Breast epithelium (tissue), 4 donors: ENCODE data around the gene SELE. TPM values are rescaled to one million over a fixed set of nuclear protein-coding genes. Genes with fewer than 3 reads are reported as not detected.

Source experiments
- DNase-seq, 2 donors: peaks; one replicate each; pipeline ENCODE4 v3.0.0-alpha.2; 2019; ENCODE audit warnings: low spot score in 2 of 2
- H3K27ac ChIP-seq, 2 donors: fragments of 200-600 bp; sonication (generic) in 1 of 2; one replicate each; pipeline ENCODE4 v1.5.1; 2016 to 2019; ENCODE audit warnings: mild to moderate bottlenecking in 1 of 2
- H3K27me3 ChIP-seq, 2 donors: fragments of 200-600 bp; sonication (generic) in 1 of 2; one replicate each; pipeline versions ENCODE4 v1.5.1 to v1.6.0; 2017 to 2019; ENCODE audit warnings: control low read depth in 1 of 2, mild to moderate bottlenecking in 1 of 2
- H3K36me3 ChIP-seq: fragments of 200-600 bp; one replicate; pipeline ENCODE4 v1.5.1; 2019
- H3K4me1 ChIP-seq, 2 donors: fragments of 200-600 bp; sonication (generic); one replicate each; pipeline ENCODE4 v1.5.1; 2016 to 2019; ENCODE audit warnings: control low read depth in 1 of 2
- H3K4me3 ChIP-seq, 3 donors: fragments of 200-600 bp; sonication (generic); 1 replicate in 2 of 3; 2 replicates in 1 of 3; pipeline ENCODE4 v1.5.1; 2016 to 2019; ENCODE audit warnings: mild to moderate bottlenecking in 3 of 3, moderate library complexity in 2 of 3
- H3K9me3 ChIP-seq, 2 donors: fragments of 200-600 bp; sonication (generic) in 1 of 2; one replicate each; pipeline ENCODE4 v1.5.1; 2016 to 2019; ENCODE audit warnings: control low read depth in 1 of 2
- POLR2A ChIP-seq: fragments of 450-650 bp; IDR thresholded peaks from one replicate; pipeline ENCODE4 v1.6.1; 2016; ENCODE audit warnings: antibody characterized with exemption, mild to moderate bottlenecking, moderate library complexity
- POLR2AphosphoS5 ChIP-seq, 3 donors: sonication (generic); formaldehyde crosslinking; IDR thresholded peaks; one replicate each; pipeline ENCODE4 v1.6.1; 2017; ENCODE audit warnings: antibody characterized with exemption in 3 of 3
- intact Hi-C: fragments of 100-400 bp; cut with DNase I; formaldehyde crosslinking; loops from one replicate; pipeline ENCODE4 v1.15.1; 2023; ENCODE audit warnings: low total_unique reads
- total RNA-seq, 3 donors: library from RNA; depleted of rRNA; stranded (reverse); fragments of >200 nt; gene quantifications; one replicate each; pipeline ENCODE4 v1.1.0, GENCODE V29; 2016
- TF ChIP-seq, protein P1 (sequence below), 3 donors: fragments of 450-650 bp; IDR thresholded peaks; one replicate each; pipeline ENCODE4 v1.5.1; 2016 to 2017; ENCODE audit warnings: antibody characterized with exemption in 3 of 3, mild to moderate bottlenecking in 3 of 3, moderate library complexity in 3 of 3

The SELE gene
- total RNA-seq, 3 donors from 2014 or later: 0.66 to 5.0 (median 1.4) TPM

DNA sequence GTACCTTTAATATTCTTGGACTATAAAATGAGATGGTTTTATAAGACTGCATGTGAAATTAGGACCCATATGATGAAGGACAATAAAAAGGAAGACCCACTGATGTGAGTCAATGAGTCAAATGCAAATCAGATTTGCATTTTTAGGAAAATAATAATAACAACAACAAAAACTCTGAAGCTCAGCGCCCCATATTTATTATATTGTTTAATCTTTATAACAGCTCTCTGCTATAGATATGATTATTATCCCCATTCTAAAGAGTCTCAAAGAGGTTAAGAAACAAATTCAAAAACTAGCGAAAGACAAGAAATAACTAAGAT, 21.6 kb downstream of the SELE start:
- TF ChIP-seq, protein P1, sequence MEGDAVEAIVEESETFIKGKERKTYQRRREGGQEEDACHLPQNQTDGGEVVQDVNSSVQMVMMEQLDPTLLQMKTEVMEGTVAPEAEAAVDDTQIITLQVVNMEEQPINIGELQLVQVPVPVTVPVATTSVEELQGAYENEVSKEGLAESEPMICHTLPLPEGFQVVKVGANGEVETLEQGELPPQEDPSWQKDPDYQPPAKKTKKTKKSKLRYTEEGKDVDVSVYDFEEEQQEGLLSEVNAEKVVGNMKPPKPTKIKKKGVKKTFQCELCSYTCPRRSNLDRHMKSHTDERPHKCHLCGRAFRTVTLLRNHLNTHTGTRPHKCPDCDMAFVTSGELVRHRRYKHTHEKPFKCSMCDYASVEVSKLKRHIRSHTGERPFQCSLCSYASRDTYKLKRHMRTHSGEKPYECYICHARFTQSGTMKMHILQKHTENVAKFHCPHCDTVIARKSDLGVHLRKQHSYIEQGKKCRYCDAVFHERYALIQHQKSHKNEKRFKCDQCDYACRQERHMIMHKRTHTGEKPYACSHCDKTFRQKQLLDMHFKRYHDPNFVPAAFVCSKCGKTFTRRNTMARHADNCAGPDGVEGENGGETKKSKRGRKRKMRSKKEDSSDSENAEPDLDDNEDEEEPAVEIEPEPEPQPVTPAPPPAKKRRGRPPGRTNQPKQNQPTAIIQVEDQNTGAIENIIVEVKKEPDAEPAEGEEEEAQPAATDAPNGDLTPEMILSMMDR (IDR thresholded peaks at IDR 0.05): no peak
- TF ChIP-seq POLR2A (no peak), POLR2AphosphoS5 (IDR thresholded peaks at IDR 0.05) (no peak)
- Histone ChIP-seq H3K9me3 (peaks cover 0 to 8% of the 10 kb centered on the region in 2 donors), H3K4me1 (no peaks in the 10 kb centered on the region), H3K27ac (no peak overlapping the region), H3K36me3 (no peaks in the 10 kb centered on the region), H3K4me3 (no peak overlapping the region), H3K27me3 (no peaks in the 10 kb centered on the region)
- intact Hi-C loops: no loop called here
- no peak for DNase-seq

DNA sequence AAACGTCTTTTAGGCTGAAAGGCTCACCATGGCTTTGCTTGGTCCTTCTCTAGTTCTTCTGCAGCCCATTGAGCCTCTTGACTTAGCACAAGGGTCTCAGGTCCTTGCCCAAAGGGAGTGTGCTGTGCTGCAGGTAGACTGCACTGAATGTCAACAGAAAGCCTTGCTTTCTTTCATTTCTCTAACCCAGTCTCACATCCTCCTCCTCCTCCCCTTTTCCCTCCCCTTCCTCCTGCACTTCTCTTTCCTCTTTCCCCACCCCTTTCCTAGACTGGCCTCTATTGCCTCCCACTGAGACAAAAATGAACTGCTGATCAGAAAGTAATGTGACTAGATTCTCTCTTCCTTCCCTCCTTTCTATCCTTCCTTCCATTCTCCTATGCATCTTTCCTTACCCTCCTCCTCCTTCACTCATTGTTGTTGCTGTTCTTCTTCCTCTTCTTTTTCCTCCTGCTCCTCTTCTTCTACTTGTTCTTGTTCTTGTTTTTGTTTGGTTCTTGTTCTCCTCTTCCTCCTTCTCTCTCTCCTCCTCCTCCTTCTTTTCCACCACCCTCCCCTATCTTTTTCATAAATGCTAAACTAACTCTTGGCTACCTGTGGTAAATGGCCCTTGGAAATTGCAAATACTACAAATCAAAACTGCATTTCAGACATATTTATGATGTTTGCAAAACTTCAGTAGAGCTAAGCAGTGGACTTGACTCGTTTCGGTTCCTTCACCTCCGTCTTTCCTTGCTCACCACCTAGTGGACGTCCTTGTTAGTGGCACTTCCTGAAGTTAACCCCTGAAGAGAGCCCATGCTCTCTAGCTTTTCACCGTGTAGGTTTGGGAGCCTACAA, 22.2 kb downstream of the SELE start, which contains the start of gene SELL:
SELL (minus strand) TSS at position 152 of the 840 bp plus-strand sequence; CDS start at position 30, 122 bp downstream.
- intact Hi-C loops: no loop called here
- DNase-seq: peak in 1 of 2 donors; percentile 27
- Histone ChIP-seq H3K27me3 (no peaks in the 10 kb centered on the region), H3K36me3 (no peaks in the 10 kb centered on the region), H3K27ac (no peak within 1 kb of the TSS), H3K4me3 (peak within 1 kb of the TSS in 2 of 3 donors; percentile 34 to 40), H3K4me1 (no peaks in the 10 kb centered on the region), H3K9me3 (peaks cover 0 to 8% of the 10 kb centered on the region in 2 donors)
- TF ChIP-seq POLR2A (no peak), POLR2AphosphoS5 (IDR thresholded peaks at IDR 0.05) (no peak)
- TF ChIP-seq, protein P1 (IDR thresholded peaks at IDR 0.05): peak; percentile 64 to 80 (median 80)

DNA sequence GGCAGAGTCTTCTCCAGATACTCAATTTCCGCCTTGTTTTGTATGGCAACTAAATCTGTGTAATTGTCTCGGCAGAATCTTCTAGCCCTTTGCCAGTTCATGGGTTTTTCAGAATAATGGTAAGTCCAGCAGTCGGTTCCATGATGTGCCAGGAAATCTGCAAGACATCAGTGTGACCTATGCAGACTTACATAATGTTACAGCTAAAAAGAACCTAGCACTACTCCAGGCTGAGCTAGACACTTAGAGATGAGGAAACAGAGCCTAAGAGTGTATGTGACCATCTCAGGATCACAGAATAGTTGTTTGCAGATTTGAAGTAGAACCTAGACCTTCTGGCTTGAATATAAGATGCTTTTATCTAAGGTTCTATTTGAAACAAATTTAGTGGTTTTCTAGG, 25.2 kb downstream of the SELE start:
- DNase-seq: no peak
- Histone ChIP-seq H3K9me3 (peaks cover 0 to 3% of the 10 kb centered on the region in 2 donors), H3K4me1 (no peaks in the 10 kb centered on the region), H3K27ac (no peak overlapping the region), H3K36me3 (no peaks in the 10 kb centered on the region), H3K4me3 (no peak overlapping the region), H3K27me3 (no peaks in the 10 kb centered on the region)
- intact Hi-C loops: no loop called here
- TF ChIP-seq POLR2A (no peak), POLR2AphosphoS5 (IDR thresholded peaks at IDR 0.05) (no peak)
- TF ChIP-seq, protein P1 (IDR thresholded peaks at IDR 0.05): no peak

DNA sequence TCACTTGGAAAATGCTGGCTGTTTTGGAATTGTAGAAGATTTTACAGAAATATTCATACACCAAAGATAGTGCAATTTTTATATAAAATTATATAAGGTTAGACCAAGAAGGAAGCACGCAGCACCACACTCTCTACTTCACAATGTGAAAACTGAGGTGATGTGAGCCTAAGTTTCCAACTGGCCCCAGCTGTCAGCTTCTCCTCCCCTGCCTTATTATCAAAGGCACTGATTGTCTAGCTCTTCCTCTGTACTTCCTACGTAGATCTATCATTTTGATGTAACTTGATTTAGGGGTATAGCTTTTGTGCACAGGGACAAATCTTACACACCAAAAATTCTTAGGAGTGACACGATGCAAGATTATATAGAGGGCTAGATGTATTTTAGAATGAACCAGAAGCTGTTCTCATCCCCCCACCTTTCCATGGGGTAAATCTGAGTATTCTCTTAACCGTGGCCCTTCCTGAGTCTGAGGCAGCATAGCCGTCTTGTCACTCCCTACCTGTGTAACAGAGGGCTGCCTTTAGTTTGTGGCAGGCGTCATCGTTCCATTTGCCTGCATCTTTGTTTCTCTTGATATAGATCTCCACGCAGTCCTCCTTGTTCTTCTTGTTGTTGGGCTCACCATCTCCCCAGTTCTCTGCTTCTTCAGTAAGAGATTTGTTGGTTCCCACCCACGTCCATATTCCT, 25.8 kb downstream of the SELE start:
- intact Hi-C loops: no loop called here
- TF ChIP-seq, protein P1 (IDR thresholded peaks at IDR 0.05): no peak
- TF ChIP-seq POLR2A: no peak
- TF ChIP-seq POLR2AphosphoS5 (IDR thresholded peaks at IDR 0.05): no peak
- Histone ChIP-seq H3K4me1 (no peaks in the 10 kb centered on the region), H3K36me3 (no peaks in the 10 kb centered on the region), H3K4me3 (no peak overlapping the region), H3K27me3 (no peaks in the 10 kb centered on the region), H3K27ac (no peak overlapping the region), H3K9me3 (no peaks in the 10 kb centered on the region)
- no peak for DNase-seq

DNA sequence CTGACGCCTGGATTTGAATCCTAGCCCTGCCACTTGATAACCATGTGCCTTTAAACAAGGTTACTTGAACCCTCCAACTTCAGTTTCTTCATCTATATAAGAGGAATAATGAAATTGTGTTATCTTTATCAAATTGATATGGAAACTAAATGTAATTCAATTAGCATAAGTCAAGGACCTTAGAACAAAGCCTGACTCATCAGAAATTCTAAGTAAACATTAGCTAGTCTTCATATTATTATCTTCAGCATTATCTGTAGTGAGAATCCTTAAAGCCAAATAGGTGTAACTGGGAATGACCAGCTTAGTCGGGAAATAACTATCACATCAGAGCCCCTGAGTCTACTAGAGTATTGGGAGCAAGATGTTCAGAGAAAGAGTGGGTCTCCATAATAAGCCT, 29.1 kb downstream of the SELE start:
- Histone ChIP-seq H3K4me3 (no peak overlapping the region), H3K27me3 (no peaks in the 10 kb centered on the region), H3K36me3 (no peaks in the 10 kb centered on the region), H3K4me1 (no peaks in the 10 kb centered on the region), H3K27ac (no peak overlapping the region), H3K9me3 (no peaks in the 10 kb centered on the region)
- intact Hi-C loops: no loop called here
- TF ChIP-seq POLR2AphosphoS5 (IDR thresholded peaks at IDR 0.05) (no peak), POLR2A (no peak)
- TF ChIP-seq, protein P1 (IDR thresholded peaks at IDR 0.05): no peak
- no peak for DNase-seq
